Measurements from ENCODE around the gene MINDY1.

DNA sequence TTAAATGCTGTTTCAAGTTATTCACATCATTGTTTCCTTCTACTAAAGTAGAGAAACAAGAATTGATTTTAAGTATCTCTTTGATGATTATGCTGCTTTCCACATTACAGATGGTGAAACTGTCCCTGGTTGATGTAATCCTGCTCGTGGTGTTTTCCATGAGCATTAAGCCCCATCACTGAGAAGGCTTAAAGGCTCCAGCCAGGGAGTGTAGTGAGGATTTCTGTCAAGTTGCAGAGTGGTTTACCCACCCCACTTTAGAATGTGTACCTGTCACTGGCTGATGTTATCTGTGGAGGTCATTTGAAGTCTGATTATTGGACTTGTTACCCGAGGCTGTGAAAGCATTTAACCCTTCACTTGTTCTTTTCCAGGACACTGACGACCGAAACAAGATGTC is 44.9 kb downstream of the MINDY1 start:
- TF ChIP-seq CTCF (IDR thresholded peaks at IDR 0.05 in 8 of 11, conservative IDR thresholded peaks at IDR 0.05 in 3 of 11) (no peak), POLR2A (IDR thresholded peaks at IDR 0.05) (no peak), POLR2AphosphoS5 (IDR thresholded peaks at IDR 0.05) (no peak)
